HK-2 (cell line): ENCODE results near the gene MAML2.

ENCODE experiments used
- DNase-seq: peaks from one replicate; pipeline ENCODE4 v3.0.0-alpha.2; 2018; ENCODE audit not compliant: unreplicated experiment

The MAML2 gene

GRCh38 chr11:96339706-96340554 lies 3.1 kb downstream of the MAML2 start:
- no peak for DNase-seq

- no peak for DNase-seq
These were observed 3.9 kb downstream of the MAML2 start for GRCh38 chr11:96338910-96339705.

GRCh38 chr11:96337541-96338431 lies 5.2 kb downstream of the MAML2 start:
- DNase-seq = no peak

- DNase-seq = no peak
These were observed 7.6 kb downstream of the MAML2 start for GRCh38 chr11:96335388-96335787.

DNA sequence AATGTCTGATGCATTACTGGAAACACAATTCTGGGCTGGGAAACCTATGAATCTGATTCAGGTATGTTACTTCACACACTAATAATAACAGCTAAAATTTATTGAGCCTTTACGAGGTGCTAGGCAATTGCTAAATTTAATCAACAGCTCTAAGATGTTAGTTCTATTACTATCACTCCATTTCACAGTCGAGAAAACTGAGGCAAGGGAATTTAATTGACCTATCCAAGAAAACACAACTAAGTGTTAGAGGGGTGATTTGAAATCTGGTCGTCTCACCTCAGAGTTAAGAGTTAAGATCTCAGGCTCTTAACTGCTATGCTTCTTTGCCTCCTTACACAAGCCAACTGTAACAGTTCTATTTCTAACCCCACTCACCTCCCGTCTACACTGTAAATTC lies 8.8 kb downstream of the MAML2 start:
- DNase-seq = no peak

DNA sequence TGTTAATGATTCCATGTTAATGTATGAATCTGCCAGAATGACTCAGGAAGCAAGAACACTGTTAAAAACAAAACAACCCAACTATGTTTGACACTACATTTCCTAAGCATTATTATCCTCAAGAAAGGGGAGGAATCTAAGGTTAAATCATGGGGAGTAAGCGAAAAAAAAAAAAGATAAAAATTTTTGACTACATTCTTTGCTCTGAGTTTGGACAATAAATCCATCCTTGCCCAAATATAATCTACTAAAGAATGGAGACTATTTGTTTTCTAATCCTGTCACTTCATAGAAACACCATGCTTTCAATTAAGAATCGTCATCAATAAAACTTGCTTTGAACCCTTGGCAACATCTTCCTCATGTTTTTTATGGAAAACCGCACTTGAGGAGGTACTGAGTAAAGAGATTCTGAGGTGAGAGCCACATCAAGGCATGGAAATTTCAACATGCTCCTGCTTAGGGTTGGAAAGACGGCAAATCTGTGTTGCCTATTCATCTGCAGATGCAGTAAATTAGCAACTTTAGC lies 9.7 kb downstream of the MAML2 start:
- no peak for DNase-seq

DNA sequence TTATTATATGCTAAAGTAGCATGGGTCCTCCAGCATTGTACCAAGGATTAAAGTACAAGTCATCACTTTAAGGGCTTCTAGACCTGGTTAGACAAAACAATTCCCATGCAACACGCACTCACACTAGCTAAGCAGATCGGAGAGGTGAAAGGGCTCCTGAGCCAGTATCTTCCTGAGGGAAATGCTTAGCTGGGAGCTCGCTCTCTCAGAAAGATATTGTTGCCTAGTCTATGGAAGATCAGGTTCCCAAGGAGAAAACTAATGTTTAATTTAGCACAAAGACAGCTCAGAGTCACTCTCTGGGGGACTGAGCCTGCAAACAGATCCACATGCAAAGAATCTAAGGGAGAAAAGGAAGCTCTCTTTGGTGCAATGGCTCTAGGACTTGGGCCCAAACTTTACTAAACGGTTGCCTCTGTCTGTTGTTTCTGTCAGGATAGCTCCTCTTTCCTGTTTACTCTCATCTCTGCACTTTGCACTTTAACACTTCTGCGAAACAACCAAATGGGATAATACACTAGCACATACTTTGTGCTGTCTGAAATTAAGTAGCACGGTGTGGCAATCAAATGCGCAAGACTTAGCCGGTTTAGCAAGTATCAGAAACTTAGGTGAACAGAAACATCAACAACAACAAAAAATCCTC lies 10.7 kb downstream of the MAML2 start:
- DNase-seq = no peak

- DNase-seq = no peak
These were observed 11.3 kb downstream of the MAML2 start for GRCh38 chr11:96331699-96332116.

- no peak for DNase-seq
These were observed 12.5 kb downstream of the MAML2 start for GRCh38 chr11:96330511-96330859.

GRCh38 chr11:96329855-96330510 lies 13.0 kb downstream of the MAML2 start:
- no peak for DNase-seq

DNA sequence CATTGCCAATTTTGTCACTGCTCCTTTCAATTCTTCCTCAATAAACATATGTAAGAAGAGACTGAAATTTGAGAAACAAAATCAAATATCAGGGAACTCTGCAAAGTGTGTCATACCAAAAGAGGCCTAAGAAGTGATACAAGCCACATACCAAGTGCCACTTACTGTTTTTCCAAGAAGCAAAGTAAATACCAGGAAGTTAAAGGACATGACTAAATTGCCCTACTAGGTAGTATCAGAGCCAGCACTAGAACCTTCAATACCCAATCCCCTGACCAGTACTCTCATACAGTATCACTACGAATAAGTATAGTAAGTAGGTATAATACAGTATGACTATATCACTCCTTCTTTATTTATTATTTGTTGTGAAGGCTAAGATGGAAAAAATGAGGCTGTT lies 13.6 kb downstream of the MAML2 start:
- DNase-seq = no peak

DNA sequence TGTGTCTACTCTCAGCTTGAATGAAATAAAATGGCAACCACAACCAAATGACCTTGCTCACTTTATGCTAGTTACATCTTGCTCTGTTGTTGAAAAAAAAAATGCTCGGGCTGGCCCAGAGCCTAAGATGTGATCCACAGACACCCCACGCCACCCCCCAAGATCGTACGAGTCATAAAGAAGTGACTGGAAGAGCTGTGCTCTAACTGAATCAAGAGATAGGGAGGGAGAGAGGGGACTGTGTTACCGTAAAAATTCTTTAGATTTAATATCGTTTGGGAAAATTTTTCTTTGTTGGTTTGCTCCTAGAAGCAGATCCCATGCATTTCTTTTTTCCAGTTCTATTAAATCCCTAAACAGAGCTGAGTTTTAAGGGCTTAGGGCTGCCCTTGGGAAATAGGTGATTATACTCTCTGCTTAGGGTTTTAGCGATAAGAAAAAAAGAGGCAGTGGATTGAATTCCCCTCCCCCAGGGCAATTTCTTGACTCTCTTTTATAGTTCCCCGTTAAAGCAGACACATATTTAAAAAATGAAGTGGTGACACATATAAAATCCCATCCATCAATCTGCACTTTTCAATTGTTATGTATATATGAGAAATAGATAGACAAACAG lies 14.5 kb downstream of the MAML2 start:
- DNase-seq = no peak

GRCh38 chr11:96326959-96327358 lies 16.0 kb downstream of the MAML2 start:
- DNase-seq = no peak

- DNase-seq = no peak
These were observed 18.1 kb downstream of the MAML2 start for GRCh38 chr11:96324912-96325311.

GRCh38 chr11:96323642-96323985 lies 19.4 kb downstream of the MAML2 start:
- no peak for DNase-seq

GRCh38 chr11:96322775-96323641 lies 20.0 kb downstream of the MAML2 start:
- DNase-seq = no peak

DNA sequence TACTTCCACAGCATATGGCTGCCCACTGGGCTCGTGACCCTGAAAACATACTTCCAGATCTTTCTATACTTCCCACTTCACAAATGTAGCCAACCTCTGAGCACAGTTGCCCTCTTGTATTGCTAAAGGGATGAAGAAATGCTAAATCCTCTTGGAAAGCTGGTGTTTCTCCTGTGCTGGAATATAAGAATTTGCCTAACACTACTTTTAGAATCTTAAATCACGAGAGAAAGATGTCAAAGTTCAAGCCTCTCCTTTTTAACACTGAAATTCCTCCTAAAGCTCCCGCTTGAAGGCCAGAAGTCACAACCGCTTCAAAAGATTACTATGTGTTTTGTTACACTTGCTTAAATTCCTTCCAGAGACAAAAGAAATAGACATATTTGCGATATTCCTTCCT lies 21.9 kb downstream of the MAML2 start:
- no peak for DNase-seq

- DNase-seq = no peak
These were observed 22.9 kb downstream of the MAML2 start for GRCh38 chr11:96319898-96320656.

DNA sequence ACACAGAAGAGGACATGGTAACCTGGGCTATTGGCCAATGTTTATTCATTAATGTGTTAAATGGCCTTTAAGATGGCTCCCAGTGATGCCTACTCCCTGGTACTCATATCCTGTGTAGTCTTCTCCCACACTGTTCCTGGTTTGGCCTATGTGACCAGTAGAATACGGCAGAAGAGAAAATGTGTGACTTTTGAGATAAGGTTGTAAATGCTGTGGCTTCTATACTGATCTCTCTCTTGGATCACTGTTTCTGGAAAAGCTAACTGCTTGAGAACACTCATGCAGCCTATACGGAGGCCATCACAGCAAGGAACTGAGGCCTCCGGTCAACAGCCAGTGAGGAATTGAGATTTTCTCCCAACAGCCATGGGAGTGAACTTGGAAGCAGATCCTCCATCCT lies 24.1 kb downstream of the MAML2 start:
- DNase-seq = no peak
